Endometrium (tissue), 2 donors: ENCODE measurements around the gene MEIKIN.

Source experiments
- FAIRE-seq: peaks from 2 replicates; lab custom pipeline; 2012; peaks lifted over from hg19 to GRCh38; lab: Jason Lieb, UNC
- donor health status: control.
- donor health status: control.

The MEIKIN gene

GRCh38 chr5:131767891-131768290 lies 177.6 kb downstream of the MEIKIN start:
- FAIRE-seq, result no peak

GRCh38 chr5:131766689-131767088 lies 178.8 kb downstream of the MEIKIN start:
- no peak for FAIRE-seq

- FAIRE-seq, result no peak
Measured at GRCh38 chr5:131765261-131765660, 180.2 kb downstream of the MEIKIN start.

GRCh38 chr5:131763968-131764367 lies 181.5 kb downstream of the MEIKIN start:
- no peak for FAIRE-seq

GRCh38 chr5:131760793-131761192 lies 184.7 kb downstream of the MEIKIN start:
- no peak for FAIRE-seq

GRCh38 chr5:131759704-131760103 lies 185.8 kb downstream of the MEIKIN start:
- FAIRE-seq, result no peak

GRCh38 chr5:131758520-131758900 lies 187.0 kb downstream of the MEIKIN start:
- FAIRE-seq, result no peak

GRCh38 chr5:131757830-131758519 lies 187.5 kb downstream of the MEIKIN start:
- FAIRE-seq, result peak; percentile 77
